ENCODE measurements around the gene ANTXRL.

DNA sequence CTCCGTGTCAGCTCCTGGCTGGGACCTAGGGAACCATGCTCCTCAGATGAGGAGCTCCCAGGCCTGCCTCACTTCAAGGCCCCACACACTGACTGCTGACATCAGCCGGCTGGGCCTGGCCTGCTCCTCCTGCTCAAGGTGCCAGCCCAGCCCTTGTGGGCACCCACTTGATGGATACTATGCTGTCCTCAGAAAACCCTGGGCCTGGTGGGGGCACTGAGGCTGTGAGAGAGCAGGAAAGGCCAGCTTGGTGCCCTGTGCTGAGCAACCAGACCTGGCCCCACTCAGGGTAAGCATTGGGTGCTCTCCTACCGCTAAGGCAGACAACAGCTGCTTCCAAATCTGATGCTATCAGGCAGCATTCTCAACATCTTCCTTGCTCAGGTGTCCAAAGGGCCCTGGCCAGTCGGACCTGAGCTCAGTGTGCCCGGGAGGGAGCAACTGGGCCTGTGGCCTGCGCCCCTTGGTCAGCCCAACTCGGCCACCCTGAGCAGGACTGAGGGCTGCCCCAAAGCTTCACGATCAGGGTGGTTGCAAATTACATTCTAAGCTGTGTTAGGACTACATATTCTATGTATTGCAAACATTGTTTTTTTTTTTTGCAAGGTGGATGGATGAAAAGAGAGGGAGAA lies 21.9 kb upstream of the ANTXRL start:
- TF ChIP-seq, protein P1, sequence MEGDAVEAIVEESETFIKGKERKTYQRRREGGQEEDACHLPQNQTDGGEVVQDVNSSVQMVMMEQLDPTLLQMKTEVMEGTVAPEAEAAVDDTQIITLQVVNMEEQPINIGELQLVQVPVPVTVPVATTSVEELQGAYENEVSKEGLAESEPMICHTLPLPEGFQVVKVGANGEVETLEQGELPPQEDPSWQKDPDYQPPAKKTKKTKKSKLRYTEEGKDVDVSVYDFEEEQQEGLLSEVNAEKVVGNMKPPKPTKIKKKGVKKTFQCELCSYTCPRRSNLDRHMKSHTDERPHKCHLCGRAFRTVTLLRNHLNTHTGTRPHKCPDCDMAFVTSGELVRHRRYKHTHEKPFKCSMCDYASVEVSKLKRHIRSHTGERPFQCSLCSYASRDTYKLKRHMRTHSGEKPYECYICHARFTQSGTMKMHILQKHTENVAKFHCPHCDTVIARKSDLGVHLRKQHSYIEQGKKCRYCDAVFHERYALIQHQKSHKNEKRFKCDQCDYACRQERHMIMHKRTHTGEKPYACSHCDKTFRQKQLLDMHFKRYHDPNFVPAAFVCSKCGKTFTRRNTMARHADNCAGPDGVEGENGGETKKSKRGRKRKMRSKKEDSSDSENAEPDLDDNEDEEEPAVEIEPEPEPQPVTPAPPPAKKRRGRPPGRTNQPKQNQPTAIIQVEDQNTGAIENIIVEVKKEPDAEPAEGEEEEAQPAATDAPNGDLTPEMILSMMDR (IDR thresholded peaks at IDR 0.05): no peak
- TF ChIP-seq POLR2A (IDR thresholded peaks at IDR 0.05): no peak

Data from uterus (tissue), 2 donors.